ENCODE results near the gene TJP3.
"Not testable (repeated sequence)": the region's sequence is repeated elsewhere in the genome, so short reads cannot be mapped to it uniquely, and the experiment has no call there.

The TJP3 gene, protein sequence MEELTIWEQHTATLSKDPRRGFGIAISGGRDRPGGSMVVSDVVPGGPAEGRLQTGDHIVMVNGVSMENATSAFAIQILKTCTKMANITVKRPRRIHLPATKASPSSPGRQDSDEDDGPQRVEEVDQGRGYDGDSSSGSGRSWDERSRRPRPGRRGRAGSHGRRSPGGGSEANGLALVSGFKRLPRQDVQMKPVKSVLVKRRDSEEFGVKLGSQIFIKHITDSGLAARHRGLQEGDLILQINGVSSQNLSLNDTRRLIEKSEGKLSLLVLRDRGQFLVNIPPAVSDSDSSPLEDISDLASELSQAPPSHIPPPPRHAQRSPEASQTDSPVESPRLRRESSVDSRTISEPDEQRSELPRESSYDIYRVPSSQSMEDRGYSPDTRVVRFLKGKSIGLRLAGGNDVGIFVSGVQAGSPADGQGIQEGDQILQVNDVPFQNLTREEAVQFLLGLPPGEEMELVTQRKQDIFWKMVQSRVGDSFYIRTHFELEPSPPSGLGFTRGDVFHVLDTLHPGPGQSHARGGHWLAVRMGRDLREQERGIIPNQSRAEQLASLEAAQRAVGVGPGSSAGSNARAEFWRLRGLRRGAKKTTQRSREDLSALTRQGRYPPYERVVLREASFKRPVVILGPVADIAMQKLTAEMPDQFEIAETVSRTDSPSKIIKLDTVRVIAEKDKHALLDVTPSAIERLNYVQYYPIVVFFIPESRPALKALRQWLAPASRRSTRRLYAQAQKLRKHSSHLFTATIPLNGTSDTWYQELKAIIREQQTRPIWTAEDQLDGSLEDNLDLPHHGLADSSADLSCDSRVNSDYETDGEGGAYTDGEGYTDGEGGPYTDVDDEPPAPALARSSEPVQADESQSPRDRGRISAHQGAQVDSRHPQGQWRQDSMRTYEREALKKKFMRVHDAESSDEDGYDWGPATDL

DNA sequence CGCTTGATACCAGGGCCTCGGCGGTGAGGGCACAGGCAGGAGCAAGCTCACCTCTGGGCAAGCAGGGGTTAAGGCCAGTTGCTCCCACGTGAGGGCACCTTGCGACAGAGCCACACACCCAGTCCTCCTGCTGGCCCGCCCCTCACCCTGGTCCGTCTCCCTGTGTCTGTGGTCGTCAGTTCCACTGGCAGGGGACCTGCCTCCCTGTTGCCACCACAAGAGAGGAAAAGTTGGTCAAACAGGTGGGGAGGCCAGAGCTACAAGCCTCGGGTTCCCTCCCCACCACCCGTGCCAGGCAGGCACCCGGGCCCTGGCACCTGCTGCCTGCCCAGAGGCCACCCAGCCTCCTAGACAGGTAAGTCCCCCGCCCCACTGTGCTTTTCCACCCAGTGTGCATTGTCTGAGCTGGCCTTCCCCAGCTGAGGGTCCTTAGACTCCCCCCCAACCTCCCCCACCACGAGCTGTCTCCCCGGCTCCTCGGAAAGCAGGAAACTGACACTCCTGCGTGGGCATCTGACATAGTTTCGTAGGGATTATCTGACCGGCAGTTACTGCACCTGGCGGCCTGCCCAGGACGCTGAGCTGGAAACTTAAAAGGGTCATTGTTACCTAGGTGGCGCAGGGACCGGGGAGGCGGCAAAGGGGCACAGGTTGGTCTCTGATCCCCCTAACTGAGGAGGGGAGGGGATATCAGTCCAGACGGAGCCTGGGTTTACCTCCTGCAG lies at the start of gene TJP3:
Gene TJP3, plus strand, starts transcription at position 178 of the 725 bp plus-strand sequence. CDS start 20,049 bp downstream, outside the sequence.
- no peak for DNase-seq (ENCODE audit: low read depth in 2 of 2)

DNA sequence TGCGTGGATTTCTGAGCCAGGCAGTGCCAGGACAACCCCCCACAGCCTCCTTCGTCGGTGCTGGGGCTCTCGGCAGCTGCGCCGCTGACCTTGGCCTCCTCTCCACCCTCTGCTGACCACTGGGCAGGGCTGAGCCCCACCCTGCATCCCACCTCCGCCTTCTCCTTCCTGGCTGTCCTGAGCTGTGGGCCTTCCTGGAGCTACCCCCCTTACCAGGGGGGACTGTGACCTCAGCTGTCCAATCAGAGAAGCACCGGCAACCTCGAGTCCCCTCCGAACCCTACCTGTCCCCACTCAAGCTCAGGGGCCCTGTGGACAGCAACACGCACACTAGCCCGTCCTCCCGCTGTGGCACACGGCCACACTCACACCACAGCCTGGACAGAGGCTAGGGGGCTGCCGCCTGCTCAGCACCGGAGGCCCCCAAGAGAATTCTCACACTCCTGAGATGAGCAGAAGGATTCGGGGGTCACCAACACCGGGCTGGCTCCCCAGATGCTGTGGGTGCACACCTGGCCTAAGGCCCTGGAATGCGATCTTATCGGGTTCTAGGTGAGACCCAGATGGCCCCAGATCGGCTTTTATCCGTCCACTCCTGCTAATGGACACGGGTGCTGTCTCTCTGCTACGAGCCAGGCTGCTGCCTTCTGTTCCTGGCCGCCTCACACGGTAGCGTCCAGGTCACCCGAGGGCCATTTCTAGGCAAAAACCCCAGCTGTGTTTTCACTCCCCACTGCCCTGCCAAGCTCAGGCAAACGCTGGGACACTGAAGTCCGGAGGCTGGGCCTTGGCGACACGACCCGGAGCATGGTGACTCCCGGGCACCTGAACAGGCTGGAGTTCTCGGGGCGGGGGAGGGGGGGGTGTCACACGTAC lies 49.1 kb upstream of the TJP3 start:
- DNase-seq (ENCODE audit: low read depth in 2 of 2), result no peak

GRCh38 chr19:3659746-3660112 lies 48.5 kb upstream of the TJP3 start:
- no peak for DNase-seq (ENCODE audit: low read depth in 2 of 2)

DNA sequence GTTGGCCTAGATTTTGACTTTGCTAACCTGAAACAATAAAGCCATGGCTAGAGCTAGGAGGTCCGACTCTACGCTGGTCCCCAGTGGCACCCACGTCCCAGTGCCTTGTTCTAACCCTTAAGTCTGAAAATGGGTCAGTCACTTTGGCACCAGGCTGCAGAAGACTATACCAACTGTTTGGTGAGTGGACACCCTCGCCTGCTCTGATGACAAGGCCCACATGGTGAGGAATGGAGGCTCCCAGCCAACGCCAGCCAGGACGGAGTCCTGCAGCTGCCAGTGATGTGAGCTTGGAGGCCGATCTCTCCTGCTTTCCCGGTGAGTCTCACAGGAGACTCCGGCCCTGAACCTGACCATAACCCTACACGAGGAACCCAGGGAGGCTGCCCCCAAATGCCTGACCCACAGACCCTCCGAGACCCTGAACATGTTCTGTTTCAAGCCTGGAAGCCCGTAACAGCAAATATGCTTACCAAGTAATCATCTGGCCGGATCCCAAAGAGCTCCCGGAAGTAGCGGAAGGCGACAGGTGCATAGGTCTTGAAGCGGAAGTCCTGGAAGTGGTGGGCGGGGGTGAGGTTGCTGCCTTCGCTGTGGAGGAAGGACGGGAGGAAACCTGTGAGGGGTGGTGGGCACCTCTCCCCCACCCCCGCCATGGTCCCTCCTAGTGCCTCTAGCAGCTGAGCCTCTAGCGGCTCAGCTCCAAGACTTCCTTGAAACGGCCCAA lies 47.5 kb upstream of the TJP3 start:
- no peak for DNase-seq (ENCODE audit: low read depth in 2 of 2)

GRCh38 chr19:3661284-3662238 lies 46.6 kb upstream of the TJP3 start:
- no peak for DNase-seq (ENCODE audit: low read depth in 2 of 2)

- DNase-seq (ENCODE audit: low read depth in 2 of 2), result no peak
Observed at GRCh38 chr19:3663838-3664237, 44.3 kb upstream of the TJP3 start.

DNA sequence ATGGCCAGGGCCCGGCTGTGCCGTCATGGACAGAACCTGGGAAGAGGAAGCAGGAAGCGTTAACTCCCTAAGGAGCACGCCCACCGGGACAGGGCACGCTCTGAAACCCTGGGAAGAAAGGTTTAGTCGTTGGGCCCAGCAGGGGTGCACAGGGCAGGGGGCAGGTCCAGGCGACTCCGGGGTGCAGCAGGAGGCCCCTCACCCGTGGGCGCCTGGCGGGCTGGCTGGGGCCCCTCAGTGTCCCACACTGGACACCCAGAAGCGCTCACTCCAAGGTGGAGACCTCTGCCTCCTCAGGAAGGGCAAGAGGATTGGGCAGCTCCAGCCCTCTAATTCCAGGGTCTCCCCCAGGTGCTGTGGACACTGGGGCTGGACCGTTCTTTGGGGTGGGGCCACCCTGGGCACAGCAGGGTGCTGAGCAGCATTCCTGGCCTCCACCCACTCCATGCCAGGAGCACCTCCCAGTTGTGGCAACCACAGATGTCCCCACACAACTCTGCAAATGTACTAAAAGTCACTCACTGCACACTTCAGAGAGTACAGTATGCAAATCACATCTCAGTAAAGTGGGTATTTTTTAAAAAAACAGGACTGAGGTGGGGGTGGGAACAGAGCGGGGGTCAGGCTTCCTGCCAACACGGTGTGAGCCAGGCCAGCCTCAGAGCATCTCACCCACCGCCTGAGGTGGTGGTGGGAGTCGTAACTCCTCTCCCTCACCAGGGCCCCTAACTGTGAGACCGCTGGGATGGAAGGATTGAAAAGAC lies 43.1 kb upstream of the TJP3 start:
- DNase-seq (ENCODE audit: low read depth in 2 of 2), result no peak

DNA sequence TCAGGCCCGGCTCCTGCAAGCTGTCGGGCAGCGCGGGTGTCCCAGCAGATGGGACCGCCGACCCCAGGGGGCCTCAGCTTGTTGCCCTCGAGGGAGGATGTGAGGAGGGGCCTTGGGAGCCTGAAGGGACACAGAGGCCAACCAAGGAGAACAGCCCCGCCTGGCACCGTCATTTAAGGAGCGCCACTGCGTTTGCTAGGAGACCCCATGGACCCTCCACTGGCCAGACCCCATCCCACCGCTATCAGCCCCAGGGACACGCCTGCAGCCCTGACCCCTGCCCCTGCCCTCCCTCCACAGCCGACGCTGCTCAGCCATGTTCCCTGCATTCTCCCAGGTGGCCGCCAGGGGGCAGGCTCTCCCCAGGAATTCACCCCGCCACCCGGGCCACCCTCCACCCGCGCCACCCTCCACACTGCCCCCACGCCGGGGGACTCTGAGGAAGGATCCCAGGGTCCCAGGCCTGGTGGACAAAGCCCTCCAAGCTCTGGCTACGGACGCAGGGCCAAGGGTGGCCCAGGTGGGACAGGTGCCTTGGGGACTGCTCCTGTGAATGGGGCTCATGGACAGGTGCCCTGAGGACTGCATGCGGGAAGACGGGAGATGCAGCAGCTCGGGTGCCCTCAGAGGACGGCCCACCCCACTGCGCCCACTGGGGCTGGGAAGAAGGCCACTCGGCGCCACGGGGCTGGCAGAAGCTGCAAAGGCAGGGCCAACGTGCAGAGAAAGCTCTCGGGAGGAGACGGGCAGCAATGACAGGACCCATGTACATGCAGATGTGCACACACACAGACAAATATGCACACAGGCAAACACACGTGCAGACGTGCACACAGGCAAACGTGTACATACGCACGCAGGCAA lies 42.3 kb upstream of the TJP3 start:
- DNase-seq (ENCODE audit: low read depth in 2 of 2), result peak; percentile 55 to 75

- DNase-seq (ENCODE audit: low read depth in 2 of 2), result not testable (repeated sequence)
Observed at GRCh38 chr19:3666545-3666856, 41.7 kb upstream of the TJP3 start.

- DNase-seq (ENCODE audit: low read depth in 2 of 2), result no peak
Observed at GRCh38 chr19:3667037-3667638, 41.0 kb upstream of the TJP3 start.

GRCh38 chr19:3667766-3668165 lies 40.4 kb upstream of the TJP3 start:
- no peak for DNase-seq (ENCODE audit: low read depth in 2 of 2)

DNA sequence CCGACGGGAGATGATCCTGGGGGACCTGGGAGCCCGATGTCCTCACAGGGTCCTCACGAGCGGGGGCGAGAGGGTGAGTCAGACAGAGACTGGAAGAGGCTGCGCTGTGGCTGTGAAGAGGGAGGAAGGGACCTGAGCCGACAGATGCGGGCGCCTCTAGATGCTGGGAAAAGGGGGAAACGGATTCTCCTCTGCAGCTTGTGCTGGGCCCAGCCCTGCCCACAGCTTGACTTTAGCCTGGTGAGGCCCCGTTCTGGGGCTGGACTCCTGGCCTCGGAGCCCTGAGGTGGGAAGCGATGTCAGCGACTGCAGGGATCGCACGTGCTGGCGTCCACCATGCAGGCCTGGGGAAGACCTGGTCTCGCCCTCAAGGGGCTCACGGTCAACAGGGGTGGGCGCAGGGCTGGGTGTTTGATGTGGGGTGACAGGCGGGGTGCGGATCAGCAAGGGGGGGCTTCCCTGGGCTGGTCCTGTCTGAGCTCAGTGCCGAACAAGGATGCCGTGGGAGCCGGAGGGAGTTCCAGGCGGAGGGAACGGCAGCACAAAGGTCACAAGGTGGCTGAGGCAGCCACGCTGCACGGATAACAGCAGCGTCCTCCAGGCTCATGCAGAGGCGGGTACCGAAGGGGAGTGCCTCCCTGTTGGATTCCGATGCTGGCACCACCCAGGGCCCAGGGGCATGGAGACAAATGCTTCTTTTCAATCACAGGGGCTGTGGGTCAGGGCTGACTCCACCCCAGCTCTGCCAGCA lies 39.7 kb upstream of the TJP3 start:
- no peak for DNase-seq (ENCODE audit: low read depth in 2 of 2)

DNA sequence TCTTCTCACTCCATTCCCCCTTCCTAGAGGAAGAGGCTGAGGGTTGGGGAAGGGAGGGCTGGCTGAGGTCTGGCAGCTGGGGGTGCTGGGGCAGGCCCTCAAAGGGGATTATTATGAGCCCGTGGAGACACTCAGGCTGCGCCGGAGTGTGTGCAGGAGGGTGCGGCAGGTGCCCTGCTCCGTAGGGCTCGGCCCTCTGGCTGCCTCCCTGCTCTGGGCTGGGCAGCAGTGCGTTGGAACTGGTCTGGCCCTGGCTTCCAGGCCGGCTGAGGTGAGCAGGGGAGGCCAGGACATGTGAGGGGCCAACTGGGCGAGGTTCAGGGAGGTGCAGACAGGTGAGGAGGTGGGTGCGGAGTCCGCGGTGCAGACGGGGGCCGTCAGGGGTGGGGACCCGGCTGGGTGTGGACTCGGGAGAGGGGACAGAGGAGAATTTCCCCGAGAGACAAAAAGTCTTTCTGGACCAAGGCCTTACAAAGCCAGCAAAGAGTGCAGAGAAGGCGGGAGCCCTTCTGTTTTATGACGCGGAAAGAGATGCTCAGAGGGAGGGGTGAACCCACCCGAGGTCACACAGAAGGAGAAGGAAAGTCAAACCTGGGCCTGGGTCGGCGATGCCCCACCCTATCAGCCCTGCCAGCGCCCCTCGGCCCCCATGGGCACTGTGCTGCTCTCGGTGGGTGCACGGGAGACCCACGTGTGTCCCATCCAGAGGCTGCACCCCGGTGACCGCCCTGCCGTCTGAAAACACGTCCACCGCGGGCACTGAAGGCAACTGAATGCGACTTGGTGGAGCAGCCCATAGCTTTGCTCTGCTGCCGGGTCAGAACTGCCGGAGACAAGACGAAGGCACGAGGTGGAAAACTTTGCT lies 38.9 kb upstream of the TJP3 start:
- no peak for DNase-seq (ENCODE audit: low read depth in 2 of 2)

GRCh38 chr19:3669947-3670795 lies 38.0 kb upstream of the TJP3 start:
- no peak for DNase-seq (ENCODE audit: low read depth in 2 of 2)
